ENCODE results near the gene FOSL1.

- TF ChIP-seq EZH2 (conservative IDR thresholded peaks at IDR 0.05; ENCODE audit: low read depth, low read length) (no peak), AFF4 (CRISPR knock-in tag; IDR thresholded peaks at IDR 0.05) (no peak), CTCF (CRISPR knock-in tag; IDR thresholded peaks at IDR 0.05) (no peak), JUND (CRISPR knock-in tag; IDR thresholded peaks at IDR 0.05) (no peak), RFX3 (CRISPR knock-in tag; IDR thresholded peaks at IDR 0.05) (no peak), MYC (CRISPR knock-in tag; IDR thresholded peaks at IDR 0.05; ENCODE audit: borderline replicate concordance) (no peak), KDM1A (CRISPR knock-in tag; IDR thresholded peaks at IDR 0.05) (no peak), ZBTB25 (CRISPR knock-in tag; IDR thresholded peaks at IDR 0.05) (no peak), ZNF724P (CRISPR knock-in tag; IDR thresholded peaks at IDR 0.05; ENCODE audit: borderline replicate concordance) (no peak), LCORL (IDR thresholded peaks at IDR 0.05) (no peak), LCORL (CRISPR knock-in tag; IDR thresholded peaks at IDR 0.05) (no peak), PBX3 (CRISPR knock-in tag; IDR thresholded peaks at IDR 0.05; ENCODE audit: borderline replicate concordance) (no peak), MTERF4 (CRISPR knock-in tag; IDR thresholded peaks at IDR 0.05) (no peak), ATF1 (CRISPR knock-in tag; IDR thresholded peaks at IDR 0.05) (no peak)
Measured at GRCh38 chr11:65880027-65880426, 20.2 kb downstream of the FOSL1 start.
